GM12875 (cell line): Measurements from ENCODE around the gene AFG3L2.
"Not testable (repeated sequence)": the region's sequence is repeated elsewhere in the genome, so short reads cannot be mapped to it uniquely, and the experiment has no call there.

Experiments used
- H3K4me3 ChIP-seq: one replicate; pipeline ENCODE4 v1.5.1; 2011; ENCODE audit warnings: low read depth, low read length, control low read depth
- CTCF ChIP-seq: IDR thresholded peaks from 2 replicates; pipeline ENCODE4 v1.5.1; 2011; ENCODE audit warnings: low read depth, mild to moderate bottlenecking, control low read depth, inconsistent platforms, low read length, moderate library complexity, borderline replicate concordance; ENCODE audit not compliant: insufficient read depth

AFG3L2 gene

GRCh38 chr18:12420821-12421421 is 43.9 kb upstream of the AFG3L2 start:
- H3K4me3 ChIP-seq: peak overlapping the region; percentile 46
- TF ChIP-seq CTCF: no peak

- no peak for TF ChIP-seq CTCF
- no peak overlapping the region for H3K4me3 ChIP-seq
Measured at GRCh38 chr18:12417687-12418086, 40.7 kb upstream of the AFG3L2 start.

- TF ChIP-seq CTCF: no peak
- H3K4me3 ChIP-seq: no peak overlapping the region
Measured at GRCh38 chr18:12416098-12416729, 39.2 kb upstream of the AFG3L2 start.

GRCh38 chr18:12411456-12411855 is 34.4 kb upstream of the AFG3L2 start:
- H3K4me3 ChIP-seq: no peak overlapping the region
- TF ChIP-seq CTCF: no peak

GRCh38 chr18:12410747-12411146 is 33.7 kb upstream of the AFG3L2 start:
- not testable (repeated sequence) for H3K4me3 ChIP-seq

- no peak overlapping the region for H3K4me3 ChIP-seq
- no peak for TF ChIP-seq CTCF
Measured at GRCh38 chr18:12410081-12410481, 33.1 kb upstream of the AFG3L2 start.

- H3K4me3 ChIP-seq: no peak overlapping the region
- TF ChIP-seq CTCF: no peak
Measured at GRCh38 chr18:12409469-12409868, 32.4 kb upstream of the AFG3L2 start.

- no peak for TF ChIP-seq CTCF
- peak overlapping the region; percentile 89 for H3K4me3 ChIP-seq
Measured at GRCh38 chr18:12408247-12408869, 31.3 kb upstream of the AFG3L2 start.
